AG04449 (cell line): ENCODE data around the gene MRC2.

Experiments used
- CTCF ChIA-PET: fragments of 350-600 bp; formaldehyde crosslinking; extraction: SDS; loops from one replicate; lab custom pipeline; 2021; ENCODE audit warnings: antibody characterized with exemption; lab: Yijun Ruan, JAX
- POLR2A ChIA-PET: fragments of 400-600, 350-600 bp; formaldehyde crosslinking; extraction: SDS; loops from one replicate; lab custom pipeline; 2020; ENCODE audit warnings: antibody characterized with exemption, inconsistent platforms; lab: Yijun Ruan, JAX
- DNase-seq: peaks from one replicate; pipeline ENCODE4 v3.0.0-alpha.2; 2010; ENCODE audit warnings: low read depth, low spot score
- H3K4me3 ChIP-seq: 2 replicates; pipeline ENCODE4 v1.5.1; 2011; ENCODE audit warnings: low read depth, mild to moderate bottlenecking, control low read depth, low read length
- CTCF ChIP-seq: IDR thresholded peaks from one replicate; pipeline ENCODE4 v1.5.1; 2011; ENCODE audit warnings: mild to moderate bottlenecking, moderate library complexity, low read length, control low read depth, inconsistent platforms; ENCODE audit not compliant: insufficient read depth; ENCODE audit errors: missing control alignments

MRC2 gene

DNA sequence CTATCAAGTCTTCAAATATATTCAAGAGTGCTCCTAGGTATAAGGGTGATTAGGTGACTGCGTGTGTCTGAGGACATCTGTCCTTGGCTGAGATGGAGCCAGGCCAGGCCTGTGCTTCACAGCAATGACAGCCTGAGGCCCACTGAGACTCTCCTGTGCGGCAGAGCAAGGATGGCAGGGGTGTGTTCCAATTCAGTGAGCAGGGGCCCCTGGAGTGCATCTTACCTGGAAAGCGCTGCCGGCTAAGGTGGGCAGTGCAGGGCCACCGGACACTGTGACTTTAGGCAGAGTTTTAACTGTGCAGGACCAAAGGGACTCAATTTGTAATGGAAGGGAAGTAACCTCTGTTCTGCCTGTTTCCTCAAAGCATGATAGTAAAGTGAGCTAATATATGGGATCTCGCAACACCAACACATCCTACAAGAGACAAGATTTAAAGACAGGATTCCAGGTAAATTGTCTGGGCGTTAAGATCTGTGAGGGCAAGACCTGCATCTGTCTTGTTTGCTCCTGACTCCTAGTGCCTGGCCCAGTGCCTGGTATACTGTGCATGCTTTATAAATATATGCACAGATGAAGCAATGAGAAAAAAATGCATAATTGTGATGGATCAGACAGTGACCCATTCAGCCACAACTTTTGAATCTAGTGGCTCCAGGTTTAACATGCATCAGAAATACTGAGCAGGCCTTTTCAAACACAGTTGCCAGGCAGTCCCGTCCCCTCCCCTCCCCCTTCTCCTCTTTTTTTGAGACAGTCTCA lies 86.7 kb downstream of the MRC2 start:
- DNase-seq, result no peak
- CTCF ChIA-PET, result interaction anchor here (1.3 to 3.5 kb wide), 2 partner anchors 225 to 255 kb away, joined by 3 to 17 read pairs; no protein-coding TSS in a partner anchor
- TF ChIP-seq CTCF, result no peak
- POLR2A ChIA-PET, result no interaction called here
- H3K4me3 ChIP-seq, result no peak overlapping the region

DNA sequence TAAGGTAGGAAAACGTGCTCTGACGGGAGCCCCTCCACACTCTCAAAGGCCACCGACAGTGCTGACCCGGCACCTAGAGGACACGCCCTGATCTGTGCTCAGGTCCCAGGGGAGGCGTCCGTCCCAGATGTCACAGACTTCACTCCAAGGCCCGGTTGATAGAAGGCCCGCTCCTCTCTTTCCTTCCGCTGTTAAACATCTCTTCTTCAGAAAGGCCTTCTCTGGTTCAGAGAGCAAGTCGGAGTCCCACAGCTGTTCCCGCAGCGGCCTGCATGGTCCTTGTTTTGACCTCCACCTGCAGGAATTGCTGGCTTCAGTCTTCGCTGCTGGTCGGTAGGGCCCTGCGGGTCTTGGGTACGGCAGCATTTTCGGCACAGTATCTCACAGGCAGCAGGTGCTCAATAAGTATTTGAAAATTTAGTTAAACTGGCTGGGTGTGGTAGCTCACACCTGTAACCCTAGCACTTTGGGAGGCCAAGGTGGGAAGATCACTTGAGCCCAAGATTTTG lies 88.5 kb downstream of the MRC2 start:
- POLR2A ChIA-PET, result no interaction called here
- H3K4me3 ChIP-seq, result no peak overlapping the region
- CTCF ChIA-PET, result no interaction called here
- DNase-seq, result no peak
- TF ChIP-seq CTCF, result no peak

DNA sequence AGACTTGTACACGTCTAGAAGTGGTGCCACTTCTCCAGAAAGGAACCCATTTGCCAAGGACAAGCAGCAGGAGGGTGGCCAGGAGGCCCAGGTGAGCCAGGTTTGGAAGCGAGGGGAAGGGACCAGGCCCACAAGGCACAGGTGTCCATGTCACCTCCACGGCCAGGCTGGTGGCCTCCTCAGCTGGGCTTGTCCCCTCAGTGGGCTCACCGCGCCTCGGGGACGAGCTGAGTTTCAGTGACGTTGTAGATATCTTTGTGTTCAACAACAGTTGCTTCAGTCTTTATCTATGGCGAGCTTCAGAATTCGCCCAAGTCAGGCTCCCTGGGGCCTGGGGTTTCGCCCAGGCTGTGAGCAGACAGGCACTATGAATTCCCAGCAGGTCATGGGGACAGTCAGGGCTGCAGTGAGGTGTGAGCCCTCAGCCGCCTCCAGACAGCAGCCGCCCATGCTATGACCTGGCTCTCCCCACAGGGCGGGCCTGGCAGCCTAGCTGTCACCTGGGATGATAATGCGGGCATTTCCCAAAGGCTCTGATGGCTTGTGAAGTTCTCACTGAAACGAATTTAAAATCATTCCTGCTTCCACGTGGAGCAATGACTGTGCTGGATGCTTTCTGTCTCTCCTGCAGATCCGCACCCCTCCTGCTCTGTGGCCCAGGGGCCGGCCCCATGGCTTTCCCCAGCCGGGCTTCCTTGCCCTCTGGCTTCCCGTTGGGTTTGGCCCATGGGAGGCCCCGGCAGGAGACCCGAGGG lies 89.5 kb downstream of the MRC2 start:
- DNase-seq, result no peak
- TF ChIP-seq CTCF, result no peak
- POLR2A ChIA-PET, result interaction anchor here (0.6 kb wide), 1 partner anchor 258 kb away, joined by 3 read pairs; no protein-coding TSS in a partner anchor
- CTCF ChIA-PET, result interaction anchor here (0.7 to 0.9 kb wide), 2 partner anchors 86 to 245 kb away, joined by 3 read pairs; no protein-coding TSS in a partner anchor
- H3K4me3 ChIP-seq, result no peak overlapping the region

DNA sequence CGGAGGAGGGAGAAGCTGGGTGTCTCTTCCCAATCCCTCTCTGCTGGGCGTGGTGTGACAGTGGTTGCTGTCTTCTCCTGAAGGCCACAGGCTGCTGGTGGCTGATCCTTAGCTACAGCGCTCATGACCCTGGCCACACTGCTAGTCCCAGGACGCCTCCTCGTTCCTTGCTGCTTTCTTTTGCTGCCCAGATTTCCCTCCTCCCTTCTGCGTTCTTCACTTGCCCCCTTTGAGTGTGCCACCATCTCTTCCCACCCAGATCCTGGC lies 90.1 kb downstream of the MRC2 start:
- TF ChIP-seq CTCF, result no peak
- POLR2A ChIA-PET, result no interaction called here
- no peak overlapping the region for H3K4me3 ChIP-seq
- CTCF ChIA-PET, result interaction anchor here (0.7 to 0.9 kb wide), 2 partner anchors 86 to 244 kb away, joined by 3 read pairs; no protein-coding TSS in a partner anchor
- DNase-seq, result no peak

GRCh38 chr17:62717889-62718288 lies 90.4 kb downstream of the MRC2 start:
- no peak overlapping the region for H3K4me3 ChIP-seq
- no peak for TF ChIP-seq CTCF
- DNase-seq, result no peak
- CTCF ChIA-PET, result interaction anchor here (0.7 kb wide), 1 partner anchor 244 kb away, joined by 3 read pairs; no protein-coding TSS in a partner anchor
- POLR2A ChIA-PET, result no interaction called here

GRCh38 chr17:62718429-62718828 lies 91.0 kb downstream of the MRC2 start:
- DNase-seq, result no peak
- ChIA-PET CTCF (interaction anchor here (0.7 kb wide), 1 partner anchor 94 kb away, joined by 3 read pairs; no protein-coding TSS in a partner anchor), POLR2A (no interaction called here)
- TF ChIP-seq CTCF, result no peak
- H3K4me3 ChIP-seq, result no peak overlapping the region
